OCI-M2 (cell line): ENCODE data around the gene UHMK1.
"Not testable (repeated sequence)": the region's sequence is repeated elsewhere in the genome, so short reads cannot be mapped to it uniquely, and the experiment has no call there.

Experiments used
- DNase-seq: peaks from one replicate; lab custom pipeline; 2025; ENCODE audit not compliant: unreplicated experiment; lab: John Stamatoyannopoulos, UW

Gene UHMK1

GRCh38 chr1:162564762-162565218 lies 67.2 kb downstream of the UHMK1 start:
- DNase-seq, result no peak

GRCh38 chr1:162565460-162565859 lies 67.8 kb downstream of the UHMK1 start:
- DNase-seq, result no peak

DNA sequence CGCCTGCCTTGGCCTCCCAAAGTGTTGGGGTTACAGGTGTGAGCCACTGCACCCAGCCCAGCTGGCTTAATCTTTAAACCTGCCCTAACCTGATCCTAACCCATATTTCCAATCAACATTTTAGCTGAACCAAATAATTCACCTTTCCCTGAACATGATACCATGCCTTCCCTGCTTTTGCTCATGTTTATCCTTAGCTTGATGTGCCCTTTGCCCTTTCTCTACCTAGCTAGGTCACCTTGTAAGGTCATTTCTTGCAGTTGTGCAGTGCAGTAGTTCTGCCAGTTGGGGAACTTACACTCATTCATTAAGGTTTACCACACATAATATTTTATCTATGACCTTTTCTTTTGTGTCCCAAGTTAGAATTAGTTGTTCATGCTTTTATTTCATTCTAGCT lies 69.3 kb downstream of the UHMK1 start:
- no peak for DNase-seq

DNA sequence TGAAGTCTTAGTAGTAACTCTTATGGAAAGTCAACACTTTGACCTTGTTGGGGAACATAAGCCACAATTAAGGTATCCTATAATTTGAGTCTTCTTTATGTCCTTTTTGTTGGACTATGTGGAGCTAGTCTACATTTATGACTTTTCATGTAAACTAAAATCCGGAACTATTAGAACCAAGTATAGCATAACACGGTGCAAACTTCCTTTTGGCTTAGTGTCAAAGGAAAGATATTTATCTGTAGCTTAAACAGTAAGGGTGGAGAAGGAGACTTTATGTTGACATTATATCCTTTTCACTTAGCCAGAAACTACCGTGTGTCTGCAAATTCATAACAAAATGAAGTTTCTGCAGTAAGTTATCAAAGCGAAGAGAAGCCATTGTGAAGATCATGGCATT lies 71.2 kb downstream of the UHMK1 start:
- DNase-seq, result no peak

GRCh38 chr1:162570718-162571117 lies 73.1 kb downstream of the UHMK1 start:
- DNase-seq, result no peak

GRCh38 chr1:162571121-162571520 lies 73.5 kb downstream of the UHMK1 start:
- not testable (repeated sequence) for DNase-seq

- DNase-seq, result no peak
These were observed 74.1 kb downstream of the UHMK1 start for GRCh38 chr1:162571696-162572095.

GRCh38 chr1:162573136-162573535 lies 75.5 kb downstream of the UHMK1 start:
- no peak for DNase-seq

DNA sequence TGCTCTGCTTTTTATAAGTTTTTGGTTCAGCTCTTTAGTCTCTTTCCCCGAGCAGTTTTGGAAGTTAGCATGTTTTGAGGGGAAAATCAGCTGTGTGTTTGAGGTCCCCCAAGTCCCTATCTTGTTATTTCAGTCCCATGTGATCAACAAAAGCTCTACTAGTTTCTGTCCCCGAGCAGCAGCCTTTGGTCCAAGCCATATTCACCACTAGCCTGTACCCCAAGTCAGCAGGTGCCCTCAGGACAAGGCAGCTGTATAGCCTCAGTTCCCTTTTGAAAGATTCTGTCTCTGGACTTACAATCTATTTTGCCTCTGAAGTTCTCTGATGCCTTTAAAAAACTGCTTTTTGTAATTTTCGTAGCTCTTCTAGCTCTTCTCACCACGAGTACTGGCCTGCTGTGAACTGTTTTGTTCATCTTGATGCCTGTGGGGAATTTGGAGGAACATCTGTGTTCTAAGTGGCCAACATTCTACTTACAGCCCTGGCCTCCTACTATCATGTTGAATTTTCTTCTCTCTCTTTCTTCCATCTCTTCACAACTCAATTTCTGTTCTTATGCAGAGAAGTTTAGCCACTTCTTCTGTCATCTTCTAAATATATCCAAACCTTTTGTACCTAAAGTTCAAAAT lies 80.6 kb downstream of the UHMK1 start:
- DNase-seq, result no peak

GRCh38 chr1:162578936-162579335 lies 81.3 kb downstream of the UHMK1 start:
- DNase-seq, result no peak
